Glomerular visceral epithelial cell (primary cell): ENCODE data around the gene GPX4.

Source experiments
- DNase-seq: peaks from one replicate; pipeline ENCODE4 v3.0.0-alpha.2; 2016; ENCODE audit errors: extremely low spot score

GPX4 gene

GRCh38 chr19:1149259-1150045 is 45.7 kb downstream of the GPX4 start:
- no peak for DNase-seq

- no peak for DNase-seq
These were observed 46.7 kb downstream of the GPX4 start for GRCh38 chr19:1150333-1151036.

GRCh38 chr19:1151037-1151724 is 47.4 kb downstream of the GPX4 start:
- DNase-seq: no peak

GRCh38 chr19:1151917-1152587 is 48.3 kb downstream of the GPX4 start:
- DNase-seq: no peak

GRCh38 chr19:1153891-1154730 is 50.3 kb downstream of the GPX4 start:
- DNase-seq: no peak

GRCh38 chr19:1154731-1155351 is 51.0 kb downstream of the GPX4 start:
- DNase-seq: no peak

GRCh38 chr19:1155352-1156304 is 51.8 kb downstream of the GPX4 start:
- DNase-seq: no peak
